Stimulated activated memory B cell treated with anti-CD40 and anti-IgM and Interleukin-4, amounts not matched to agents 10 μg/mL and 1 μg/mL and 100 μg/mL, for 72 hours (primary cell): ENCODE data around the gene TBL2.
"Not testable (repeated sequence)": the region's sequence is repeated elsewhere in the genome, so short reads cannot be mapped to it uniquely, and the experiment has no call there.

Source experiments
- ATAC-seq: fragments of 150-1000 bp; cut with Tn5 transposase; 2 replicates; pipeline ENCODE4 v1.10.0; 2021
- H3K27ac Mint-ChIP-seq: one replicate; pipeline ENCODE4 v1.8.0; 2022; ENCODE audit warnings: mild to moderate bottlenecking, mixed read lengths
- H3K27me3 Mint-ChIP-seq: one replicate; pipeline ENCODE4 v1.8.0; 2022; ENCODE audit warnings: mixed read lengths
- H3K36me3 Mint-ChIP-seq: one replicate; pipeline ENCODE4 v1.8.0; 2022; ENCODE audit warnings: mixed read lengths
- H3K4me1 Mint-ChIP-seq: one replicate; pipeline ENCODE4 v1.8.0; 2022; ENCODE audit warnings: mixed read lengths
- H3K4me3 Mint-ChIP-seq: one replicate; pipeline ENCODE4 v1.8.0; 2022; ENCODE audit warnings: mild to moderate bottlenecking, moderate library complexity, mixed read lengths
- H3K9me3 Mint-ChIP-seq: one replicate; pipeline ENCODE4 v1.8.0; 2022; ENCODE audit warnings: mixed read lengths

TBL2 gene

GRCh38 chr7:73613954-73614735 lies 35.8 kb upstream of the TBL2 start:
- H3K4me3 Mint-ChIP-seq: no peak overlapping the region
- H3K4me1 Mint-ChIP-seq: no peaks in the 10 kb centered on the region
- H3K9me3 Mint-ChIP-seq: no peaks in the 10 kb centered on the region
- peaks cover 65% of the 10 kb centered on the region for H3K27me3 Mint-ChIP-seq
- H3K27ac Mint-ChIP-seq: no peak overlapping the region
- no peak for ATAC-seq
- no peaks in the 10 kb centered on the region for H3K36me3 Mint-ChIP-seq

GRCh38 chr7:73612598-73613269 lies 34.4 kb upstream of the TBL2 start:
- H3K4me1 Mint-ChIP-seq: no peaks in the 10 kb centered on the region

GRCh38 chr7:73611017-73611555 lies 32.7 kb upstream of the TBL2 start:
- no peaks in the 10 kb centered on the region for H3K36me3 Mint-ChIP-seq
- no peak for ATAC-seq
- H3K4me1 Mint-ChIP-seq: no peaks in the 10 kb centered on the region
- H3K4me3 Mint-ChIP-seq: no peak overlapping the region
- H3K9me3 Mint-ChIP-seq: no peaks in the 10 kb centered on the region
- no peak overlapping the region for H3K27ac Mint-ChIP-seq
- H3K27me3 Mint-ChIP-seq: peaks cover 77% of the 10 kb centered on the region

More at GRCh38 chr7:73612598-73613269, 34.4 kb upstream of the TBL2 start:
- Mint-ChIP-seq H3K4me3 (no peak overlapping the region), H3K36me3 (no peaks in the 10 kb centered on the region), H3K9me3 (no peaks in the 10 kb centered on the region), H3K27ac (no peak overlapping the region), H3K27me3 (peaks cover 64% of the 10 kb centered on the region)
- no peak for ATAC-seq

GRCh38 chr7:73610105-73610504 lies 31.7 kb upstream of the TBL2 start:
- peaks cover 87% of the 10 kb centered on the region for H3K27me3 Mint-ChIP-seq
- H3K4me3 Mint-ChIP-seq: no peak overlapping the region
- H3K4me1 Mint-ChIP-seq: no peaks in the 10 kb centered on the region
- ATAC-seq: no peak
- no peaks in the 10 kb centered on the region for H3K36me3 Mint-ChIP-seq
- H3K27ac Mint-ChIP-seq: no peak overlapping the region
- no peaks in the 10 kb centered on the region for H3K9me3 Mint-ChIP-seq

GRCh38 chr7:73607692-73607983 lies 29.3 kb upstream of the TBL2 start:
- not testable (repeated sequence) for H3K4me1 Mint-ChIP-seq, H3K9me3 Mint-ChIP-seq, H3K4me3 Mint-ChIP-seq, ATAC-seq, H3K27ac Mint-ChIP-seq, H3K36me3 Mint-ChIP-seq
- peaks cover 81% of the 10 kb centered on the region for H3K27me3 Mint-ChIP-seq

GRCh38 chr7:73606801-73607691 lies 28.7 kb upstream of the TBL2 start:
- peaks cover under 1% of the 10 kb centered on the region for H3K9me3 Mint-ChIP-seq
- no peak overlapping the region for H3K4me3 Mint-ChIP-seq
- ATAC-seq: peak; percentile 67
- H3K27me3 Mint-ChIP-seq: peaks cover 83% of the 10 kb centered on the region
- H3K36me3 Mint-ChIP-seq: no peaks in the 10 kb centered on the region
- H3K27ac Mint-ChIP-seq: no peak overlapping the region
- H3K4me1 Mint-ChIP-seq: peaks cover 5% of the 10 kb centered on the region

GRCh38 chr7:73605601-73606220 lies 27.3 kb upstream of the TBL2 start:
- H3K36me3 Mint-ChIP-seq: no peaks in the 10 kb centered on the region

GRCh38 chr7:73602721-73603651 lies 24.6 kb upstream of the TBL2 start:
- no peak overlapping the region for H3K4me3 Mint-ChIP-seq
- H3K4me1 Mint-ChIP-seq: peaks cover 5% of the 10 kb centered on the region
- ATAC-seq: peak; percentile 18
- no peaks in the 10 kb centered on the region for H3K36me3 Mint-ChIP-seq
- no peak overlapping the region for H3K27ac Mint-ChIP-seq
- H3K9me3 Mint-ChIP-seq: peaks cover 5% of the 10 kb centered on the region
- H3K27me3 Mint-ChIP-seq: peaks cover 76% of the 10 kb centered on the region

More at GRCh38 chr7:73605601-73606220, 27.3 kb upstream of the TBL2 start:
- Mint-ChIP-seq H3K4me3 (no peak overlapping the region), H3K27me3 (peaks cover 76% of the 10 kb centered on the region), H3K4me1 (peaks cover 5% of the 10 kb centered on the region), H3K27ac (no peak overlapping the region), H3K9me3 (peaks cover 3% of the 10 kb centered on the region)
- ATAC-seq: no peak

GRCh38 chr7:73599916-73600315 lies 21.5 kb upstream of the TBL2 start:
- Mint-ChIP-seq H3K27ac (no peak overlapping the region), H3K4me3 (no peak overlapping the region), H3K9me3 (peaks cover 7% of the 10 kb centered on the region), H3K4me1 (peaks cover 5% of the 10 kb centered on the region), H3K27me3 (peaks cover 72% of the 10 kb centered on the region), H3K36me3 (no peaks in the 10 kb centered on the region)
- ATAC-seq: no peak

- ATAC-seq: no peak
- no peaks in the 10 kb centered on the region for H3K36me3 Mint-ChIP-seq
- peaks cover 5% of the 10 kb centered on the region for H3K4me1 Mint-ChIP-seq
- no peak overlapping the region for H3K27ac Mint-ChIP-seq
- H3K4me3 Mint-ChIP-seq: no peak overlapping the region
- H3K27me3 Mint-ChIP-seq: peaks cover 74% of the 10 kb centered on the region
- peaks cover 7% of the 10 kb centered on the region for H3K9me3 Mint-ChIP-seq
Observed at GRCh38 chr7:73599151-73599882, 20.9 kb upstream of the TBL2 start.

GRCh38 chr7:73597978-73598782 lies 19.8 kb upstream of the TBL2 start:
- Mint-ChIP-seq H3K4me1 (peaks cover 5% of the 10 kb centered on the region), H3K27me3 (peaks cover 74% of the 10 kb centered on the region), H3K9me3 (peaks cover 7% of the 10 kb centered on the region), H3K4me3 (no peak overlapping the region), H3K36me3 (no peaks in the 10 kb centered on the region), H3K27ac (no peak overlapping the region)
- ATAC-seq: no peak

- Mint-ChIP-seq H3K9me3 (peaks cover 3% of the 10 kb centered on the region), H3K4me1 (no peaks in the 10 kb centered on the region), H3K27ac (no peak overlapping the region), H3K27me3 (peaks cover 62% of the 10 kb centered on the region), H3K36me3 (no peaks in the 10 kb centered on the region), H3K4me3 (no peak overlapping the region)
- no peak for ATAC-seq
Observed at GRCh38 chr7:73596191-73597065, 18.0 kb upstream of the TBL2 start.
